GM23338 (cell line): ENCODE results near the gene EPS8L3. TPM values are rescaled to one million over a fixed set of nuclear protein-coding genes. Genes with fewer than 3 reads are reported as not detected.

Source experiments
- ATAC-seq: fragments of 200-7000 bp; cut with Tn5 transposase; 3 replicates; pipeline ENCODE4 v1.9.1; 2020
- DNase-seq: peaks from one replicate; pipeline ENCODE4 v3.0.0-alpha.2; 2015; ENCODE audit warnings: low spot score
- H2AFZ ChIP-seq: fragments of 200-600 bp; sonication (generic); 2 replicates; pipeline ENCODE4 v1.8.0; 2016; ENCODE audit warnings: antibody characterized with exemption, mild to moderate bottlenecking, moderate library complexity
- H3F3A ChIP-seq: fragments of 200-600 bp; sonication (generic); replicated peaks from 2 replicates; pipeline ENCODE4 v1.8.0; 2017; ENCODE audit warnings: antibody characterized with exemption, mixed run types, low read depth
- H3K27ac ChIP-seq: fragments of 200-600 bp; sonication (generic); 2 replicates; pipeline ENCODE4 v1.6.1; 2016; ENCODE audit warnings: low read depth
- H3K27me3 ChIP-seq: fragments of 200-600 bp; sonication (generic); 2 replicates; pipeline ENCODE4 v1.8.0; 2016; ENCODE audit warnings: mild to moderate bottlenecking, mixed run types, moderate library complexity; ENCODE audit not compliant: insufficient read depth
- H3K36me3 ChIP-seq: fragments of 200-600 bp; sonication (generic); 2 replicates; pipeline ENCODE4 v1.8.0; 2016; ENCODE audit warnings: mild to moderate bottlenecking; ENCODE audit not compliant: insufficient read depth
- H3K4me1 ChIP-seq: fragments of 200-600 bp; sonication (generic); 2 replicates; pipeline ENCODE4 v1.8.0; 2016; ENCODE audit warnings: mild to moderate bottlenecking, moderate library complexity; ENCODE audit not compliant: insufficient read depth
- H3K4me2 ChIP-seq: fragments of 200-600 bp; sonication (generic); 2 replicates; pipeline ENCODE4 v1.7.1; 2017; ENCODE audit warnings: mixed run types
- H3K4me3 ChIP-seq: fragments of 200-600 bp; sonication (generic); 2 replicates; pipeline ENCODE4 v1.6.1; 2016; ENCODE audit warnings: mixed run types
- H3K79me2 ChIP-seq: fragments of 200-600 bp; sonication (generic); replicated peaks from 2 replicates; pipeline ENCODE4 v1.8.0; 2017; ENCODE audit warnings: mild to moderate bottlenecking; ENCODE audit not compliant: insufficient read depth
- H3K9me2 ChIP-seq: fragments of 200-600 bp; sonication (generic); 2 replicates; pipeline ENCODE4 v1.8.0; 2017; ENCODE audit not compliant: insufficient read depth
- H4K20me1 ChIP-seq: fragments of 200-600 bp; sonication (generic); replicated peaks from 2 replicates; pipeline ENCODE4 v1.8.0; 2017; ENCODE audit warnings: mild to moderate bottlenecking; ENCODE audit not compliant: insufficient read depth
- H3K27ac Mint-ChIP-seq: 2 replicates; pipeline ENCODE4 v1.8.0; 2020; ENCODE audit warnings: inconsistent platforms, mild to moderate bottlenecking, moderate library complexity, mixed read lengths
- H3K27me3 Mint-ChIP-seq: 3 replicates; pipeline ENCODE4 v1.8.0; 2022; ENCODE audit warnings: low read depth, mild to moderate bottlenecking, moderate library complexity, mixed read lengths, inconsistent platforms; ENCODE audit not compliant: insufficient read depth, poor library complexity
- H3K36me3 Mint-ChIP-seq: 3 replicates; pipeline ENCODE4 v1.8.0; 2021; ENCODE audit warnings: low read depth, mild to moderate bottlenecking, inconsistent platforms, moderate library complexity, mixed read lengths
- H3K4me1 Mint-ChIP-seq: 3 replicates; pipeline ENCODE4 v1.8.0; 2020; ENCODE audit warnings: mild to moderate bottlenecking, inconsistent platforms, mixed read lengths
- H3K4me3 Mint-ChIP-seq: 3 replicates; pipeline ENCODE4 v1.8.0; 2021; ENCODE audit warnings: moderate library complexity, mild to moderate bottlenecking, inconsistent platforms, mixed read lengths
- H3K9me3 Mint-ChIP-seq: 3 replicates; pipeline ENCODE4 v1.8.0; 2020; ENCODE audit warnings: moderate library complexity, mild to moderate bottlenecking, inconsistent platforms, mixed read lengths
- CREB1 ChIP-seq: fragments of 250-450 bp; sonication (Bioruptor Pico); IDR thresholded peaks from 2 replicates; pipeline ENCODE4 v1.5.0; 2020; ENCODE audit warnings: low read depth, mild to moderate bottlenecking, moderate library complexity
- CTCF ChIP-seq, 2 experiments: fragments of 200-600 bp in 1 of 2; sonication (generic) in 1 of 2; conservative IDR thresholded peaks; 2 replicates each; pipeline versions ENCODE4 v1.5.1 to v1.6.1; 2016 to 2017; ENCODE audit warnings: antibody characterized with exemption in 2 of 2, low read depth in 2 of 2, mild to moderate bottlenecking in 2 of 2, moderate library complexity in 1 of 2
- ETS1 ChIP-seq: IDR thresholded peaks from 2 replicates; pipeline ENCODE4 v1.6.1; 2016; ENCODE audit warnings: antibody characterized with exemption
- EZH2 ChIP-seq: fragments of 200-600 bp; sonication (generic); IDR thresholded peaks from one replicate; pipeline ENCODE4 v1.8.0; 2017; ENCODE audit warnings: antibody characterized with exemption, mild to moderate bottlenecking, low read depth; ENCODE audit not compliant: unreplicated experiment
- EZH2phosphoT487 ChIP-seq: fragments of 200-600 bp; sonication (generic); IDR thresholded peaks from one replicate; pipeline ENCODE4 v1.8.1; 2018; ENCODE audit warnings: antibody characterized with exemption; ENCODE audit not compliant: unreplicated experiment
- JUNB ChIP-seq: IDR thresholded peaks from one replicate; pipeline ENCODE4 v1.6.1; 2016; ENCODE audit warnings: antibody characterized with exemption; ENCODE audit not compliant: unreplicated experiment
- NANOG ChIP-seq: IDR thresholded peaks from 2 replicates; pipeline ENCODE4 v1.6.1; 2016; ENCODE audit warnings: antibody characterized with exemption, borderline replicate concordance
- POLR2AphosphoS5 ChIP-seq: IDR thresholded peaks from 2 replicates; pipeline ENCODE4 v1.6.1; 2016; ENCODE audit warnings: antibody characterized with exemption, low read depth
- REST ChIP-seq: IDR thresholded peaks from one replicate; pipeline ENCODE4 v1.6.1; 2018; ENCODE audit warnings: antibody characterized with exemption; ENCODE audit not compliant: unreplicated experiment
- STAT1 ChIP-seq: IDR thresholded peaks from one replicate; pipeline ENCODE4 v1.6.1; 2016; ENCODE audit warnings: antibody characterized with exemption; ENCODE audit not compliant: unreplicated experiment
- ZNF114 ChIP-seq: fragments of 250-450 bp; sonication (Bioruptor Pico); IDR thresholded peaks from 2 replicates; pipeline ENCODE4 v1.5.0; 2020; ENCODE audit warnings: mild to moderate bottlenecking, moderate library complexity
- ZNF331 ChIP-seq: fragments of 250-450 bp; sonication (Bioruptor Pico); IDR thresholded peaks from 2 replicates; pipeline ENCODE4 v1.5.0; 2020; ENCODE audit warnings: low read depth, mild to moderate bottlenecking, moderate library complexity
- ZNF462 ChIP-seq: fragments of 250-450 bp; sonication (Bioruptor Pico); IDR thresholded peaks from 2 replicates; pipeline ENCODE4 v1.5.0; 2020; ENCODE audit warnings: mild to moderate bottlenecking, moderate library complexity
- polyA plus RNA-seq: library from polyadenylated mRNA; unstranded; fragments of >200 nt; fragmentation: Nextera tagmentation; extraction: Ambion mirVana; gene quantifications from 2 replicates; pipeline ENCODE4 v1.2.1, GENCODE V29; 2016
- total RNA-seq: library from RNA; depleted of rRNA; stranded (reverse); fragments of >200 nt; shearing (Covaris generic); gene quantifications from 2 replicates; pipeline ENCODE4 v1.2.3, GENCODE V29; 2014

The EPS8L3 gene
- total and polyA plus RNA-seq, 2 experiments from 2014 or later = not detected

GRCh38 chr1:109725510-109725909 lies 38.2 kb downstream of the EPS8L3 start:
- Mint-ChIP-seq H3K27ac (no peak overlapping the region), H3K36me3 (peaks cover 12% of the 10 kb centered on the region), H3K4me3 (no peak overlapping the region), H3K4me1 (peaks cover 12% of the 10 kb centered on the region), H3K27me3 (no peaks in the 10 kb centered on the region), H3K9me3 (peaks cover 19% of the 10 kb centered on the region)
- no peak overlapping the region for H2AFZ ChIP-seq
- H3K4me1 ChIP-seq = peaks cover 12% of the 10 kb centered on the region; the same call in 1 of the 2 replicates
- no peaks in the 10 kb centered on the region for H3K27me3 ChIP-seq
- no peak overlapping the region for H3K27ac ChIP-seq
- no peak for DNase-seq
- no peak for ATAC-seq
- peaks cover 3% of the 10 kb centered on the region; the same call in 1 of the 2 replicates for H3K36me3 ChIP-seq
- no peaks in the 10 kb centered on the region for H3F3A ChIP-seq
- H4K20me1 ChIP-seq = no peaks in the 10 kb centered on the region
- no peak overlapping the region for H3K4me3 ChIP-seq
- no peaks in the 10 kb centered on the region for H3K9me2 ChIP-seq
- H3K79me2 ChIP-seq = no peaks in the 10 kb centered on the region
- no peak overlapping the region for H3K4me2 ChIP-seq
- TF ChIP-seq JUNB (no peak), ZNF331 (no peak), CREB1 (CRISPR knock-in tag) (no peak), EZH2phosphoT487 (no peak), NANOG (no peak), REST (no peak), STAT1 (no peak), ETS1 (no peak), ZNF114 (CRISPR knock-in tag) (no peak), ZNF462 (CRISPR knock-in tag) (no peak), CTCF (conservative IDR thresholded peaks at IDR 0.05; ENCODE audit: low read depth in 2 of 2) (no peak), EZH2 (no peak), POLR2AphosphoS5 (no peak)
